Measurements from ENCODE around the gene SETD3. TPM values are rescaled to one million over a fixed set of nuclear protein-coding genes. Genes with fewer than 3 reads are reported as not detected.

Gene SETD3
- total RNA-seq, 4 donors from 2014 or later = 127 to 184 (median 162) TPM

- no peaks in the 10 kb centered on the region for H3K9me3 ChIP-seq
- ATAC-seq = no peak
- no peak for TF ChIP-seq EP300 (IDR thresholded peaks at IDR 0.05)
- TF ChIP-seq POLR2AphosphoS5 (IDR thresholded peaks at IDR 0.05) = no peak
- TF ChIP-seq POLR2A (IDR thresholded peaks at IDR 0.05) = no peak
- TF ChIP-seq, protein P1, sequence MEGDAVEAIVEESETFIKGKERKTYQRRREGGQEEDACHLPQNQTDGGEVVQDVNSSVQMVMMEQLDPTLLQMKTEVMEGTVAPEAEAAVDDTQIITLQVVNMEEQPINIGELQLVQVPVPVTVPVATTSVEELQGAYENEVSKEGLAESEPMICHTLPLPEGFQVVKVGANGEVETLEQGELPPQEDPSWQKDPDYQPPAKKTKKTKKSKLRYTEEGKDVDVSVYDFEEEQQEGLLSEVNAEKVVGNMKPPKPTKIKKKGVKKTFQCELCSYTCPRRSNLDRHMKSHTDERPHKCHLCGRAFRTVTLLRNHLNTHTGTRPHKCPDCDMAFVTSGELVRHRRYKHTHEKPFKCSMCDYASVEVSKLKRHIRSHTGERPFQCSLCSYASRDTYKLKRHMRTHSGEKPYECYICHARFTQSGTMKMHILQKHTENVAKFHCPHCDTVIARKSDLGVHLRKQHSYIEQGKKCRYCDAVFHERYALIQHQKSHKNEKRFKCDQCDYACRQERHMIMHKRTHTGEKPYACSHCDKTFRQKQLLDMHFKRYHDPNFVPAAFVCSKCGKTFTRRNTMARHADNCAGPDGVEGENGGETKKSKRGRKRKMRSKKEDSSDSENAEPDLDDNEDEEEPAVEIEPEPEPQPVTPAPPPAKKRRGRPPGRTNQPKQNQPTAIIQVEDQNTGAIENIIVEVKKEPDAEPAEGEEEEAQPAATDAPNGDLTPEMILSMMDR (IDR thresholded peaks at IDR 0.05) = no peak
- peaks cover 0 to 35% (median 5%) of the 10 kb centered on the region in 3 donors for H3K4me1 ChIP-seq
- peaks cover 0 to 26% of the 10 kb centered on the region in 2 donors for H3K36me3 ChIP-seq
- no peak overlapping the region for H3K4me3 ChIP-seq
- H3K27me3 ChIP-seq = no peaks in the 10 kb centered on the region
- H3K27ac ChIP-seq = no peak overlapping the region
- WGBS, 2 donors (ENCODE audit: low coverage in 1 of 2) = 74 to 75% methylated on average over 4 of the region's 4 CpGs
Measured at GRCh38 chr14:99468081-99468480, 12.6 kb downstream of the SETD3 start.

DNA sequence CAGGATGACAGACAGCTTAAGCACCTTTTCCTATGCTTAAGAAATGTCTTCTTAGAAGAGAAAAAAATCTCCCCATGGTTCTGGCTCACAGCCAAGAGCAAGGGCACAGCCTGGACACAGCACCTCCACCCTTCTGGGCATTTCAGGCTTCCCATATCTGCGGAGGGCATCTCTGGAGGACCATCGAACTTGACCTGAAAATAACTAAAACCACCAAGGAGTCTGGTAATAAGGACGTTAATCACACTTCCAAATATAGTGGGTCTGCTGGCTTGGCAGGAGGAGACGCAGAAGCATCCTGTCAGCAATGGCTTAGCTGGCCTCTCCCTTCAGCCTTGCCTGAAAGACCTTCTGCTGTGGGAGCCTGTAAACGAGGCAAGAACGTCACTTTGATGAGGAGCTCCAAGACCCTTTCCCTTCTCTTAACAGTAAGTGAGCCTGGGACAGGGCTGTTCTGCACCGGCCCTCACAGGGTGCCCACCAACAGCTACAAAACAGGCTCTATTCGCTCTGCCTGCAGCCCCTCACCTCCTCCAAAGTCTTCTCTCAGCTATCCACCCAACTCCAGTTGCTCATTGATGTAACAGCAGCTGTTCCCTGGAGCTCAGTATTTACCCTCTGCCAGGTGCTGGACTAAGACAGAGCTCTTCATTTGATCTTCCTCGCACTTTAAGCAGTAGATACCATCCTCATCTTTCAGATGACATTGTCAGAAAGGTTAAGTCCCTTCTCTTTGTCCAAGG is 13.2 kb downstream of the SETD3 start:
- Histone ChIP-seq H3K27me3 (no peaks in the 10 kb centered on the region), H3K4me1 (peaks cover 0 to 35% (median 5%) of the 10 kb centered on the region in 3 donors), H3K9me3 (no peaks in the 10 kb centered on the region), H3K36me3 (peaks cover 0 to 32% of the 10 kb centered on the region in 2 donors), H3K4me3 (no peak overlapping the region), H3K27ac (no peak overlapping the region)
- TF ChIP-seq POLR2AphosphoS5 (IDR thresholded peaks at IDR 0.05) (no peak), EP300 (IDR thresholded peaks at IDR 0.05) (no peak), POLR2A (IDR thresholded peaks at IDR 0.05) (no peak)
- TF ChIP-seq, protein P1 (IDR thresholded peaks at IDR 0.05) = no peak
- ATAC-seq = no peak
- 30 to 43% methylated on average over 2 to 8 of the region's 9 CpGs for WGBS, 2 donors (ENCODE audit: low coverage in 1 of 2)

DNA sequence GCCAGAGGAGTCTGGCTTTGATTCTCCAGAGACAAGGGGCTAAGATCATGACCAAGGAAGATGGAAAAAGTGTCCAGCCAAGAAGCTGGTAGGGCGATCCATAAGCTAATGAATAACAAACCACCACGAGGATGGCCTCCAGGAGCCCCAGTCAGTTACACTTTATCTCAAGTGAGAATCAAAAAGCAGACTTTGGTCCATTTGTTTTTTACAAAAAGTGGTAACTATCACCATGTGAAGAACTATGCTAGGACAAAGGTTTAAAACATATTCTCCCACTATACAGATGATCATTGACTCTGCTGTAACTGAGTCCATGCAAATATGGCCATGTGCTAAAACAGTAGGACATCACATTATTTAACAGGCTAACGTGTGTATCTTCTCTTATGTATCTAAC is 13.9 kb downstream of the SETD3 start:
- no peaks in the 10 kb centered on the region for H3K9me3 ChIP-seq
- WGBS, 2 donors (ENCODE audit: low coverage in 1 of 2) = 62 to 78% methylated on average over 3 of the region's 3 CpGs
- no peak for ATAC-seq
- no peak overlapping the region for H3K4me3 ChIP-seq
- H3K27me3 ChIP-seq = no peaks in the 10 kb centered on the region
- peaks cover 0 to 40% of the 10 kb centered on the region in 2 donors for H3K36me3 ChIP-seq
- TF ChIP-seq POLR2AphosphoS5 (IDR thresholded peaks at IDR 0.05) (no peak), POLR2A (IDR thresholded peaks at IDR 0.05) (no peak), EP300 (IDR thresholded peaks at IDR 0.05) (no peak)
- TF ChIP-seq, protein P1 (IDR thresholded peaks at IDR 0.05) = no peak
- no peak overlapping the region for H3K27ac ChIP-seq
- peaks cover 0 to 35% (median 5%) of the 10 kb centered on the region in 3 donors for H3K4me1 ChIP-seq

DNA sequence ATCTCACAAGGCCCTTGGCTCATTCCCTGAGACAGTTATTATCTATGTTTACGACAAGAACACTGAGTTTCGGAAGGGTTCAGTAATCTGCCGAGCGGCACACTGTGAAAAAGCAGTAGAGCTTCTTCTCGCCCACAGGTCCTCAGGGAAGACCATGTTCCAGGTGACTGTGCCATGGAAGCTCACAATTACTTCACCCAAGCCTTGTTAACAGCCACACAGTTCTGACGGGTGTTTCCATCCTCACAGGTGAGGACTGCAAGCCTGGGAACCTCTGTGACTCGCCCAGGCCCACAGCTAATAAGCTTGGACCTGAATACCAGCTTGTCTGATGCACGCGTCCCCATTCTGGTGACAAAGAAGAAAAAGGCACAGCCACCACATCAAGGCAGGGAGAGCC is 15.4 kb downstream of the SETD3 start:
- TF ChIP-seq POLR2A (IDR thresholded peaks at IDR 0.05) (no peak), EP300 (IDR thresholded peaks at IDR 0.05) (no peak), POLR2AphosphoS5 (IDR thresholded peaks at IDR 0.05) (no peak)
- TF ChIP-seq, protein P1 (IDR thresholded peaks at IDR 0.05) = no peak
- Histone ChIP-seq H3K27ac (no peak overlapping the region), H3K4me3 (no peak overlapping the region), H3K4me1 (peaks cover 0 to 32% (median 5%) of the 10 kb centered on the region in 3 donors), H3K27me3 (no peaks in the 10 kb centered on the region), H3K36me3 (peaks cover 0 to 54% of the 10 kb centered on the region in 2 donors), H3K9me3 (no peaks in the 10 kb centered on the region)
- ATAC-seq = no peak
- WGBS, 2 donors (ENCODE audit: low coverage in 1 of 2) = 87 to 100% methylated on average over 1 to 6 of the region's 9 CpGs

- no peak overlapping the region for H3K27ac ChIP-seq
- no peak overlapping the region for H3K4me3 ChIP-seq
- no peak for TF ChIP-seq POLR2AphosphoS5 (IDR thresholded peaks at IDR 0.05)
- TF ChIP-seq, protein P1 (IDR thresholded peaks at IDR 0.05) = no peak
- no peak for TF ChIP-seq POLR2A (IDR thresholded peaks at IDR 0.05)
- no peak for TF ChIP-seq EP300 (IDR thresholded peaks at IDR 0.05)
- 92 to 93% methylated on average over 2 to 3 of the region's 4 CpGs for WGBS, 2 donors (ENCODE audit: low coverage in 1 of 2)
- H3K9me3 ChIP-seq = no peaks in the 10 kb centered on the region
- no peak for ATAC-seq
- peaks cover 0 to 20% (median 5%) of the 10 kb centered on the region in 3 donors for H3K4me1 ChIP-seq
- H3K36me3 ChIP-seq = peaks cover 0 to 64% of the 10 kb centered on the region in 2 donors
- no peaks in the 10 kb centered on the region for H3K27me3 ChIP-seq
Measured at GRCh38 chr14:99463974-99464373, 16.7 kb downstream of the SETD3 start.

All from gastroesophageal sphincter (tissue), 4 donors.